ENCODE results near the gene FXYD2. TPM values are rescaled to one million over a fixed set of nuclear protein-coding genes. Genes with fewer than 3 reads are reported as not detected.

FXYD2 gene
- total and polyA plus RNA-seq, 9 of the 15 experiments (the other 6 are each of a cell fraction or from before 2014, with no cell fraction given), result not detected

GRCh38 chr11:117870103-117870952 lies 45.8 kb upstream of the FXYD2 start (continued):
- TF ChIP-seq CEBPZ (IDR thresholded peaks at IDR 0.05; ENCODE audit: borderline replicate concordance, low read depth, low read length) (no peak), NCOA1 (IDR thresholded peaks at IDR 0.05; ENCODE audit: low read depth) (no peak)

DNA sequence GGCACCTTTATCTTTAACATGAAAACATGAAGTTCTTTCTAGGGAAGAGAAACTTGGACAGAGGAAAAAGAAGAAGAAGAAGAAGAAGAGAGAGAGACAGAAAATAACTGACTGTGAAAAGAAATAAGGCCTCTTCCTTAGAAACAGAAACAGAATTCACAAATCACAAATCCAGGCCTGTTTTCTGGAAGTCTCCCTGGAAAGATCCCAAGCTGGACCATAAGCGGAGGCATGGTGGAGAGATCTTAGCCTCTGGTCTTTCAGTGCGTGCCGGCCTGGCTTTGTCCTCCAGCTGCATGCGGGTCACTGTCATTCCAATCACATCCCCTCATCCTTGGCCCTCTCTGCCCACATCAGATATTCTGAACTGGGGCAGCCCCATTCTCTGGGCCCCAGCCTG lies 45.1 kb upstream of the FXYD2 start:
- ATAC-seq (no peak), FAIRE-seq (no peak), DNase-seq (ENCODE audit: extremely low read depth in 1 of 4, low spot score in 3 of 4) (no peak)
- H3K79me2 ChIP-seq (ENCODE audit: control insufficient read depth, insufficient read depth, low read length), result no peaks in the 10 kb centered on the region
- no peaks in the 10 kb centered on the region for H3K36me3 ChIP-seq (ENCODE audit: control insufficient read depth, insufficient read depth, low read length)
- H3K9me3 ChIP-seq (replicated peaks; ENCODE audit: control insufficient read depth, insufficient read depth, low read depth, low read length), result no peaks in the 10 kb centered on the region
- peaks cover 53 to 88% of the 10 kb centered on the region in 2 experiments for H3K27me3 ChIP-seq (ENCODE audit: control insufficient read depth in 2 of 2, insufficient read depth in 2 of 2, low read length in 2 of 2)
- no peak overlapping the region for H3K4me2 ChIP-seq (ENCODE audit: insufficient read depth, low read length)
- TF ChIP-seq ZFP91 (CRISPR knock-in tag; IDR thresholded peaks at IDR 0.05), result no peak
- TF ChIP-seq, protein P1, sequence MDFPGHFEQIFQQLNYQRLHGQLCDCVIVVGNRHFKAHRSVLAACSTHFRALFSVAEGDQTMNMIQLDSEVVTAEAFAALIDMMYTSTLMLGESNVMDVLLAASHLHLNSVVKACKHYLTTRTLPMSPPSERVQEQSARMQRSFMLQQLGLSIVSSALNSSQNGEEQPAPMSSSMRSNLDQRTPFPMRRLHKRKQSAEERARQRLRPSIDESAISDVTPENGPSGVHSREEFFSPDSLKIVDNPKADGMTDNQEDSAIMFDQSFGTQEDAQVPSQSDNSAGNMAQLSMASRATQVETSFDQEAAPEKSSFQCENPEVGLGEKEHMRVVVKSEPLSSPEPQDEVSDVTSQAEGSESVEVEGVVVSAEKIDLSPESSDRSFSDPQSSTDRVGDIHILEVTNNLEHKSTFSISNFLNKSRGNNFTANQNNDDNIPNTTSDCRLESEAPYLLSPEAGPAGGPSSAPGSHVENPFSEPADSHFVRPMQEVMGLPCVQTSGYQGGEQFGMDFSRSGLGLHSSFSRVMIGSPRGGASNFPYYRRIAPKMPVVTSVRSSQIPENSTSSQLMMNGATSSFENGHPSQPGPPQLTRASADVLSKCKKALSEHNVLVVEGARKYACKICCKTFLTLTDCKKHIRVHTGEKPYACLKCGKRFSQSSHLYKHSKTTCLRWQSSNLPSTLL (IDR thresholded peaks at IDR 0.05), result no peak
- TF ChIP-seq MYNN (IDR thresholded peaks at IDR 0.05), result no peak
- TF ChIP-seq MYNN (CRISPR knock-in tag; IDR thresholded peaks at IDR 0.05), result no peak
- TF ChIP-seq POU5F1 (IDR thresholded peaks at IDR 0.05; ENCODE audit: borderline replicate concordance, low read depth, low read length, partially characterized antibody), result no peak
- no peak for TF ChIP-seq BACH1 (tag; IDR thresholded peaks at IDR 0.05)
- no peak overlapping the region for H3K27ac ChIP-seq (ENCODE audit: extremely low read depth, low read depth, low read length)
- no peaks in the 10 kb centered on the region for H3K4me1 ChIP-seq (replicated peaks in 1 of 2; ENCODE audit: control insufficient read depth in 2 of 2, insufficient read depth in 2 of 2, low read length in 2 of 2)
- in situ Hi-C loops (cut with MboI) (no loop called here), intact Hi-C loops (cut with micrococcal nuclease) (no loop called here)
- H3K4me3 ChIP-seq, result no peak overlapping the region
- no peaks in the 10 kb centered on the region for H3K9me1 ChIP-seq (ENCODE audit: control insufficient read depth, insufficient read depth, low read length)
- CTCF ChIA-PET (ENCODE audit: low intra/inter-chr PET ratio), result no interaction called here
- POLR2A ChIA-PET, result interaction anchor here (0.6 kb wide), 1 partner anchor 9 kb away, joined by 3 read pairs; no protein-coding TSS in a partner anchor
- 9% methylated on average over 3 of the region's 4 CpGs for WGBS (ENCODE audit: insufficient coverage, low coverage, missing lambda C conversion rate)
- BruUV-seq (replicated peaks), result no TSS peak
- H2AFZ ChIP-seq (ENCODE audit: low read depth, low read length), result no peak overlapping the region
- H4K20me1 ChIP-seq (replicated peaks; ENCODE audit: control insufficient read depth, insufficient read depth, low read length), result peaks cover 7% of the 10 kb centered on the region
- H3K9ac ChIP-seq (ENCODE audit: insufficient read depth in 1 of 2, low read depth in 2 of 2, low read length in 2 of 2), result no peak overlapping the region
